Heart left ventricle (tissue), 13 donors: ENCODE data around the gene PGAM2.
"Not testable (repeated sequence)": the region's sequence is repeated elsewhere in the genome, so short reads cannot be mapped to it uniquely, and the experiment has no call there.

Experiments
- CTCF ChIP-seq, 12 donors: fragments of 200-600 bp; sonication (generic) in 4 of 12; IDR thresholded peaks; one replicate each; pipeline versions ENCODE4 v1.5.0 to v1.8.0; 2018 to 2022; ENCODE audit warnings: antibody characterized with exemption in 12 of 12, mild to moderate bottlenecking in 5 of 12
- POLR2A ChIP-seq, 2 donors: fragments of 450-650 bp; IDR thresholded peaks; one replicate each; pipeline ENCODE4 v1.6.1; 2017; ENCODE audit warnings: antibody characterized with exemption in 2 of 2, mild to moderate bottlenecking in 2 of 2, moderate library complexity in 2 of 2
- donor health status: ischemic (EF 13 %, LVEDD 7.1; RV severe dilation, severe dysfunction).
- donor health status: DM: no; HTN: yes; CAD: no.
- donor health status: DM: no; HTN: no; CAD: no.
- donor health status: ischemic (EF 25% LVEDD 6.9; RV normal size, moderate dysfunction).
- donor health status: ischemic (EF 25% LVEDD 5.7; RV mildly dilated, moderate dysfunction).
- donor health status: ischemic (EF 35%, LVEDD 5.7; RV mildly dilated, moderate dysfunction).
- donor health status: nonischemic (EF 11% LVEDD 7.7; RV severe dilation, severe dysfunction).
- donor health status: DM: yes; HTN: yes; CAD: no.
- donor health status: PGD.
- donor health status: ischemic (EF 29% LVEDD 5.4; RV normal size, mild dysfunction).
- donor health status: nonischemic (EF 23%, LVEDD 6.1; RV moderate dilation, normal function).

GRCh38 chr7:44033971-44034844 is 31.2 kb downstream of the PGAM2 start:
- not testable (repeated sequence) for TF ChIP-seq CTCF, POLR2A (IDR thresholded peaks at IDR 0.05)
